ENCODE measurements around the gene ALG2. TPM values are rescaled to one million over a fixed set of nuclear protein-coding genes. Genes with fewer than 3 reads are reported as not detected.
A peak's percentile ranks its signal among the peaks of the same experiment; 100 is the strongest.

The ALG2 gene
- total RNA-seq, 2 experiments from 2014 or later: 26.5 to 35.2 TPM

DNA sequence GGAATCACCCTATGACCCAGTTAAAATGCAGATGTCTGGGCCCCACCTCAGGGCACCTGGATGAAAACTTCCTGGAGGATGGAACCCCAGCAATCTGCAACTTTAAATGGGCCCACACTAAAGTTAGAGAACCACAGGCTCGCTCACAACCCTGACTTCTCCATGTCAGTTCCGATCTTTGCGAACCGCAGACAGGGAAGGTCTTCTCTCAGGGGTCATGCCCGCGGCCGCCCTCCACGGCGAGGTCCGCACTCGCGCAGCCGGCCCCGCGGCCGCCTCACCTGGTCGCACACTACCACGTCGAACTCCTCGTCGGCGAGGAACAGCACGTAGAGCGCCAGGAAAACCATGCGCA lies 499 bp downstream of the ALG2 start:
- H3K79me2 ChIP-seq (ENCODE audit: insufficient read depth, low read depth, low read length): peaks cover 95% of the 10 kb centered on the region
- no TSS peak for BruUV-seq (replicated peaks)
- no peak for DNase-seq (ENCODE audit: low spot score)
- TF ChIP-seq, protein P1, sequence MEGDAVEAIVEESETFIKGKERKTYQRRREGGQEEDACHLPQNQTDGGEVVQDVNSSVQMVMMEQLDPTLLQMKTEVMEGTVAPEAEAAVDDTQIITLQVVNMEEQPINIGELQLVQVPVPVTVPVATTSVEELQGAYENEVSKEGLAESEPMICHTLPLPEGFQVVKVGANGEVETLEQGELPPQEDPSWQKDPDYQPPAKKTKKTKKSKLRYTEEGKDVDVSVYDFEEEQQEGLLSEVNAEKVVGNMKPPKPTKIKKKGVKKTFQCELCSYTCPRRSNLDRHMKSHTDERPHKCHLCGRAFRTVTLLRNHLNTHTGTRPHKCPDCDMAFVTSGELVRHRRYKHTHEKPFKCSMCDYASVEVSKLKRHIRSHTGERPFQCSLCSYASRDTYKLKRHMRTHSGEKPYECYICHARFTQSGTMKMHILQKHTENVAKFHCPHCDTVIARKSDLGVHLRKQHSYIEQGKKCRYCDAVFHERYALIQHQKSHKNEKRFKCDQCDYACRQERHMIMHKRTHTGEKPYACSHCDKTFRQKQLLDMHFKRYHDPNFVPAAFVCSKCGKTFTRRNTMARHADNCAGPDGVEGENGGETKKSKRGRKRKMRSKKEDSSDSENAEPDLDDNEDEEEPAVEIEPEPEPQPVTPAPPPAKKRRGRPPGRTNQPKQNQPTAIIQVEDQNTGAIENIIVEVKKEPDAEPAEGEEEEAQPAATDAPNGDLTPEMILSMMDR (conservative IDR thresholded peaks at IDR 0.05; ENCODE audit: low read length): 0 out of 2 replicates have a peak, but pooled peaks have one; percentile 15
- no peak for TF ChIP-seq EZH2phosphoT487 (IDR thresholded peaks at IDR 0.05; ENCODE audit: borderline replicate concordance, low read depth, low read length)
- H4K20me1 ChIP-seq (ENCODE audit: insufficient read depth, low read length): peaks cover 22% of the 10 kb centered on the region
- peak overlapping the region; percentile 91 for H3K4me3 ChIP-seq (ENCODE audit: low read depth, low read length, poor library complexity, severe bottlenecking)
- ChIA-PET CTCF (ENCODE audit: unreplicated experiment) (no interaction called here), POLR2A (interaction anchor here (0.5 to 7.3 kb wide), 9 partner anchors 11 to 302 kb away, joined by 3 to 107 read pairs (median 4); no protein-coding TSS in a partner anchor)
- H3K4me2 ChIP-seq (ENCODE audit: low read length): peak overlapping the region; percentile 99
- intact Hi-C loops (cut with micrococcal nuclease; ENCODE audit: unreplicated experiment): loop anchor here (5.0 kb wide), 3 partner anchors 34 to 1131 kb away; partner anchors contain the start of gene TEX10
- H2AFZ ChIP-seq (ENCODE audit: low read length): no peak overlapping the region; the same call in 1 of the 2 replicates
- H3K9me3 ChIP-seq (ENCODE audit: low read length): peaks cover 5% of the 10 kb centered on the region; the same call in 1 of the 2 replicates
- H3K9me2 ChIP-seq (ENCODE audit: insufficient read depth, low read length): no peaks in the 10 kb centered on the region
- peaks cover 35% of the 10 kb centered on the region for H3K4me1 ChIP-seq (ENCODE audit: insufficient read depth, low read length, poor library complexity, severe bottlenecking)
- peaks cover 65% of the 10 kb centered on the region for H3K36me3 ChIP-seq (ENCODE audit: insufficient read depth, low read length)
- peak overlapping the region; percentile 72 for H3K27ac ChIP-seq (ENCODE audit: low read depth, low read length, poor library complexity, severe bottlenecking)

DNA sequence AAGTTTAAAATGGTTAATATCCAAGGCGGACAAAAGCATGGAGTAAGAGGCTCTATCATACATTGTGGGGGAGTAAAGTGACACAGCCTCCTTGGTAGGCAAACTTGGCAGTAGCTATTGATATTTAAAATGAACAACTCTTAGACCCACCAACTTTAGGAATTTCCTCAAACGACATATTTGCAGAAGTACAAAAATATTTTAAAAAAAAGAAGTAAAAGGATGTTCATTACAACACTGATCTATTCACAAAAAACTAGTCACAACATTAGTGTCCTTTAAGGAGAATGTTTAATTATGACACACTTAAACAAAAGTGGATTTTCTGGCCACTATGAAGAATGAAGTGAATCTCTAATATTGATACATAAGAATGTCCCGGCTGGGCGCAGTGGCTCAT lies 1.7 kb downstream of the ALG2 start:
- no peak for TF ChIP-seq EZH2phosphoT487 (IDR thresholded peaks at IDR 0.05; ENCODE audit: borderline replicate concordance, low read depth, low read length)
- TF ChIP-seq, protein P1 (conservative IDR thresholded peaks at IDR 0.05; ENCODE audit: low read length): no peak
- H3K9me2 ChIP-seq (ENCODE audit: insufficient read depth, low read length): no peaks in the 10 kb centered on the region
- peaks cover 29% of the 10 kb centered on the region for H3K4me1 ChIP-seq (ENCODE audit: insufficient read depth, low read length, poor library complexity, severe bottlenecking)
- H3K36me3 ChIP-seq (ENCODE audit: insufficient read depth, low read length): peaks cover 65% of the 10 kb centered on the region
- intact Hi-C loops (cut with micrococcal nuclease; ENCODE audit: unreplicated experiment): loop anchor here (5.0 kb wide), 3 partner anchors 33 to 1132 kb away; partner anchors contain the start of gene TEX10
- ChIA-PET CTCF (ENCODE audit: unreplicated experiment) (no interaction called here), POLR2A (interaction anchor here (0.6 to 7.3 kb wide), 4 partner anchors 14 to 835 kb away, joined by 3 to 107 read pairs (median 5); no protein-coding TSS in a partner anchor)
- DNase-seq (ENCODE audit: low spot score): no peak
- TSS peak; percentile 54 for BruUV-seq (replicated peaks)
- H4K20me1 ChIP-seq (ENCODE audit: insufficient read depth, low read length): peaks cover 22% of the 10 kb centered on the region
- H3K9me3 ChIP-seq (ENCODE audit: low read length): peaks cover 5% of the 10 kb centered on the region; the same call in 1 of the 2 replicates
- H3K27ac ChIP-seq (ENCODE audit: low read depth, low read length, poor library complexity, severe bottlenecking): no peak overlapping the region
- H3K4me3 ChIP-seq (ENCODE audit: low read depth, low read length, poor library complexity, severe bottlenecking): peak overlapping the region; percentile 91
- H2AFZ ChIP-seq (ENCODE audit: low read length): no peak overlapping the region
- H3K4me2 ChIP-seq (ENCODE audit: low read length): peak overlapping the region; percentile 99
- peaks cover 90% of the 10 kb centered on the region for H3K79me2 ChIP-seq (ENCODE audit: insufficient read depth, low read depth, low read length)

DNA sequence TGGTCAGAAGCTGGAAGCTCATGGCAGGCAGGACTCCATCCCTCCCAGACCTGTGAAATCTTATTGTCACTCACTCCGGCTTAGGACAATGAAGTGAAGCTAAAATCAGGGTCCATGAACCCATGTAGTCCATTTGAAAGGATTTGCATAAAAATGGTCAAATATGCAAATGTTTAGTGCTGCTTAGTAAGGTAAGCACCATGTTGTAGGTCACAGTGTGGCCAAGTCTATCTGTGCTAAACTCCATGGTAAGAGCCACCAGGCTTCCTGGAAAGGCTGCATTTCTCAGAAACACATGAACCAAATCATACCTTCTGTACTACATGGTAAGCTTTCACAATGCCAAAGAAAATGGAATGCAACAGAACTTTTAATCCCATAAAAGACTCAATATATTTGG lies 5.7 kb downstream of the ALG2 start:
- Histone ChIP-seq H3K4me1 (ENCODE audit: insufficient read depth, low read length, poor library complexity, severe bottlenecking) (peaks cover 12% of the 10 kb centered on the region), H3K4me2 (ENCODE audit: low read length) (no peak overlapping the region), H3K9me2 (ENCODE audit: insufficient read depth, low read length) (no peaks in the 10 kb centered on the region), H3K9me3 (ENCODE audit: low read length) (peaks cover 5% of the 10 kb centered on the region; the same call in 1 of the 2 replicates), H3K27ac (ENCODE audit: low read depth, low read length, poor library complexity, severe bottlenecking) (no peak overlapping the region), H4K20me1 (ENCODE audit: insufficient read depth, low read length) (peaks cover 21% of the 10 kb centered on the region), H3K79me2 (ENCODE audit: insufficient read depth, low read depth, low read length) (peaks cover 54% of the 10 kb centered on the region), H2AFZ (ENCODE audit: low read length) (no peak overlapping the region), H3K36me3 (ENCODE audit: insufficient read depth, low read length) (peaks cover 57% of the 10 kb centered on the region), H3K4me3 (ENCODE audit: low read depth, low read length, poor library complexity, severe bottlenecking) (no peak overlapping the region)
- no TSS peak for BruUV-seq (replicated peaks)
- POLR2A ChIA-PET: interaction anchor here (0.5 kb wide), 1 partner anchor 368 kb away, joined by 5 read pairs; no protein-coding TSS in a partner anchor
- intact Hi-C loops (cut with micrococcal nuclease; ENCODE audit: unreplicated experiment): no loop called here
- no peak for DNase-seq (ENCODE audit: low spot score)
- CTCF ChIA-PET (ENCODE audit: unreplicated experiment): interaction anchor here (1.1 kb wide), 1 partner anchor 51 kb away, joined by 3 read pairs; no protein-coding TSS in a partner anchor
- TF ChIP-seq, protein P1 (conservative IDR thresholded peaks at IDR 0.05; ENCODE audit: low read length): no peak
- TF ChIP-seq EZH2phosphoT487 (IDR thresholded peaks at IDR 0.05; ENCODE audit: borderline replicate concordance, low read depth, low read length): no peak
